B cell (primary cell): ENCODE results near the gene WNK2. TPM values are rescaled to one million over a fixed set of nuclear protein-coding genes. Genes with fewer than 3 reads are reported as not detected.

Source experiments
- ATAC-seq: fragments of 200-7000 bp; cut with Tn5 transposase; one replicate; pipeline ENCODE4 v1.10.0; 2021; ENCODE audit warnings: low read depth, mild to moderate bottlenecking, moderate number of reproducible peaks, moderate library complexity
- CTCF ChIA-PET: fragments of 350-600 bp; sonication (Branson Sonifier 250); formaldehyde crosslinking; loops from one replicate; lab custom pipeline; 2021; ENCODE audit warnings: antibody characterized with exemption, inconsistent platforms; lab: Charles Lee
- POLR2A ChIA-PET: fragments of 350-600 bp; sonication (Branson Sonifier 250); formaldehyde crosslinking; loops from one replicate; lab custom pipeline; 2021; ENCODE audit warnings: antibody characterized with exemption; lab: Charles Lee
- DNase-seq: peaks from one replicate; pipeline ENCODE4 v3.0.0; 2013
- H2AFZ ChIP-seq: 2 replicates; pipeline ENCODE4 v1.6.1; 2012; ENCODE audit warnings: mild to moderate bottlenecking, low read depth, low read length; ENCODE audit not compliant: insufficient read depth, poor library complexity, severe bottlenecking
- H3K27ac ChIP-seq, 2 donors: 1 replicate in 1 of 2; 2 replicates in 1 of 2; pipeline ENCODE4 v1.5.1; 2012 to 2013; ENCODE audit warnings: low read length in 2 of 2, mild to moderate bottlenecking in 2 of 2, moderate library complexity in 1 of 2
- H3K27me3 ChIP-seq, 4 experiments: fragments of 200-600 bp in 1 of 4; sonication (generic) in 1 of 4; replicated peaks in 1 of 4; 1 replicate in 2 of 4; 2 replicates in 2 of 4; pipeline versions ENCODE4 v1.6.1 to v1.7.0; 2013 to 2016; ENCODE audit warnings: low read length in 3 of 4, mild to moderate bottlenecking in 2 of 4, mixed read lengths in 1 of 4, moderate library complexity in 1 of 4; ENCODE audit not compliant: insufficient read depth in 4 of 4, control insufficient read depth in 3 of 4; ENCODE audit errors: control extremely low read depth in 1 of 4
- H3K36me3 ChIP-seq, 2 experiments: replicated peaks in 1 of 2; 1 replicate in 1 of 2; 2 replicates in 1 of 2; pipeline versions ENCODE4 v1.6.1 to v1.7.1; 2013; ENCODE audit warnings: low read length in 1 of 2; ENCODE audit not compliant: insufficient read depth in 2 of 2, control insufficient read depth in 1 of 2; ENCODE audit errors: control extremely low read depth in 1 of 2, extremely low read depth in 1 of 2
- H3K4me1 ChIP-seq, 2 donors: fragments of 200-600 bp in 1 of 2; sonication (generic) in 1 of 2; 1 replicate in 1 of 2; 2 replicates in 1 of 2; pipeline versions ENCODE4 v1.5.1 to v1.6.1; 2013 to 2017; ENCODE audit warnings: low read length in 2 of 2; ENCODE audit not compliant: control insufficient read depth in 2 of 2, insufficient read depth in 2 of 2
- H3K4me2 ChIP-seq: replicated peaks from 2 replicates; pipeline ENCODE3; 2012; ENCODE audit warnings: mild to moderate bottlenecking, low read depth, low read length; ENCODE audit not compliant: poor library complexity, severe bottlenecking
- H3K4me3 ChIP-seq, 5 experiments: fragments of 200-600 bp in 1 of 5; sonication (generic) in 1 of 5; 1 replicate in 3 of 5; 2 replicates in 2 of 5; pipeline versions ENCODE4 v1.5.1 to v1.7.0; 2011 to 2016; ENCODE audit warnings: low read length in 4 of 5, mild to moderate bottlenecking in 4 of 5, low read depth in 2 of 5, control low read depth in 1 of 5, moderate library complexity in 1 of 5; ENCODE audit not compliant: insufficient read depth in 1 of 5; ENCODE audit errors: control extremely low read depth in 1 of 5, extremely low read depth in 1 of 5
- H3K79me2 ChIP-seq: fragments of 200-600 bp; sonication (generic); one replicate; pipeline ENCODE4 v1.6.0; 2016; ENCODE audit warnings: low read length; ENCODE audit not compliant: control insufficient read depth, insufficient read depth
- H3K9ac ChIP-seq: fragments of 200-600 bp; sonication (generic); 2 replicates; pipeline ENCODE4 v1.6.1; 2017; ENCODE audit warnings: mild to moderate bottlenecking, low read length, moderate library complexity
- H3K9me3 ChIP-seq, 3 donors: one replicate each; pipeline versions ENCODE4 v1.6.1 to v1.7.1; 2013; ENCODE audit warnings: low read length in 2 of 3; ENCODE audit not compliant: control insufficient read depth in 2 of 3, insufficient read depth in 1 of 3; ENCODE audit errors: control extremely low read depth in 1 of 3
- H4K20me1 ChIP-seq: 2 replicates; pipeline ENCODE4 v1.6.0; 2012; ENCODE audit warnings: mild to moderate bottlenecking, low read length; ENCODE audit not compliant: insufficient read depth, control insufficient read depth, poor library complexity, severe bottlenecking
- H3K27ac Mint-ChIP-seq: one replicate; pipeline ENCODE4 v1.8.0; 2021; ENCODE audit warnings: mixed read lengths
- H3K27me3 Mint-ChIP-seq: one replicate; pipeline ENCODE4 v1.8.0; 2021; ENCODE audit warnings: mixed read lengths
- H3K4me1 Mint-ChIP-seq: one replicate; pipeline ENCODE4 v1.8.0; 2021; ENCODE audit warnings: mixed read lengths
- H3K4me3 Mint-ChIP-seq: one replicate; pipeline ENCODE4 v1.8.0; 2021; ENCODE audit warnings: mixed read lengths
- H3K9me3 Mint-ChIP-seq: one replicate; pipeline ENCODE4 v1.8.0; 2022; ENCODE audit warnings: mixed read lengths; ENCODE audit not compliant: insufficient read depth
- CTCF ChIP-seq: fragments of 200-600 bp; IDR thresholded peaks from one replicate; pipeline ENCODE4 v1.8.0; 2022; ENCODE audit warnings: antibody characterized with exemption, mild to moderate bottlenecking
- EZH2 ChIP-seq: IDR thresholded peaks from 2 replicates; pipeline ENCODE4 v1.6.1; 2012; ENCODE audit warnings: borderline replicate concordance, low read depth, mild to moderate bottlenecking, moderate library complexity, low read length; ENCODE audit not compliant: insufficient read depth, poor library complexity, severe bottlenecking
- WGBS: methylation state at CpG from one replicate; pipeline ENCODE4 v1.1.5; 2013; ENCODE audit warnings: missing lambda C conversion rate; ENCODE audit not compliant: insufficient coverage; 5-methylcytosine and 5-hydroxymethylcytosine counted together
- intact Hi-C: fragments of 100-400 bp; cut with micrococcal nuclease; formaldehyde crosslinking; loops from one replicate; pipeline ENCODE4 v1.10.0; 2022
- polyA plus RNA-seq: library from polyadenylated mRNA; depleted of rRNA; stranded (reverse); fragments of >200 nt; gene quantifications from 2 replicates; pipeline ENCODE4 v1.2.3, GENCODE V29; 2012
- total RNA-seq, 2 donors: library from RNA; stranded (reverse); fragments of 120-200 nt in 1 of 2; gene quantifications; 1 replicate in 1 of 2; 2 replicates in 1 of 2; pipeline versions ENCODE4 v1.2.3 to v1.2.4, GENCODE V29; 2013 to 2022

Gene WNK2
- total and polyA plus RNA-seq, 2 donors (not counting 1 experiment from before 2014, with no cell fraction given): 0.49 TPM; not detected in 1

GRCh38 chr9:93198117-93198837 lies 14.3 kb downstream of the WNK2 start:
- Histone ChIP-seq H4K20me1 (no peaks in the 10 kb centered on the region), H3K9me3 (peaks cover 0 to 11% (median 0%) of the 10 kb centered on the region in 3 donors), H3K4me1 (no peaks in the 10 kb centered on the region), H2AFZ (no peak overlapping the region), H3K27me3 (no peaks in the 10 kb centered on the region), H3K36me3 (no peaks in the 10 kb centered on the region), H3K4me2 (no peak overlapping the region), H3K4me3 (no peak overlapping the region), H3K27ac (no peak overlapping the region), H3K79me2 (no peaks in the 10 kb centered on the region), H3K9ac (no peak overlapping the region)
- DNase-seq (no peak), ATAC-seq (no peak)
- no peak for TF ChIP-seq EZH2
- TF ChIP-seq CTCF: no peak
- Mint-ChIP-seq H3K9me3 (no peaks in the 10 kb centered on the region), H3K4me3 (no peak overlapping the region), H3K27ac (no peak overlapping the region), H3K4me1 (no peaks in the 10 kb centered on the region), H3K27me3 (no peaks in the 10 kb centered on the region)
- ChIA-PET CTCF (interaction anchor here (0.6 kb wide), 1 partner anchor 1853 kb away, joined by 3 read pairs; no protein-coding TSS in a partner anchor), POLR2A (no interaction called here)
- WGBS: 71% methylated on average over 10 of the region's 10 CpGs
- intact Hi-C loops: no loop called here
